ENCODE results near the gene PEG3. TPM values are rescaled to one million over a fixed set of nuclear protein-coding genes. Genes with fewer than 3 reads are reported as not detected.

PEG3 gene
- total and polyA plus RNA-seq, 10 of the 15 experiments (the other 5 are each of a cell fraction or from before 2014, with no cell fraction given) = 0.03 to 0.33 TPM; not detected in 8

GRCh38 chr19:56837004-56837403, 3.5 kb downstream of the PEG3 start (continued):
- no peak for TF ChIP-seq NKRF (conservative IDR thresholded peaks at IDR 0.05)

GRCh38 chr19:56836059-56836458, 4.5 kb downstream of the PEG3 start:
- Histone ChIP-seq H4K20me1 (ENCODE audit: control insufficient read depth, insufficient read depth) (no peaks in the 10 kb centered on the region), H2AFZ (ENCODE audit: control insufficient read depth, low read depth, low read length) (no peak overlapping the region), H3K79me2 (ENCODE audit: control insufficient read depth, insufficient read depth, low read length) (no peaks in the 10 kb centered on the region), H3K36me3 (ENCODE audit: control insufficient read depth in 2 of 2, insufficient read depth in 2 of 2, low read length in 1 of 2) (no peaks in the 10 kb centered on the region), H3K4me2 (ENCODE audit: control insufficient read depth, insufficient read depth) (no peak overlapping the region), H3K9ac (ENCODE audit: control insufficient read depth, insufficient read depth, low read length) (no peak overlapping the region), H3K27ac (ENCODE audit: control insufficient read depth, insufficient read depth) (no peak overlapping the region), H3K4me3 (no peak overlapping the region), H3K9me3 (replicated peaks; ENCODE audit: control insufficient read depth, insufficient read depth, low read length) (peaks cover 6% of the 10 kb centered on the region; the same call in 1 of the 3 replicates), H3K4me1 (ENCODE audit: control insufficient read depth, insufficient read depth, low read length) (no peaks in the 10 kb centered on the region), H3K27me3 (replicated peaks in 1 of 2; ENCODE audit: control insufficient read depth in 2 of 2, insufficient read depth in 2 of 2, low read length in 1 of 2) (no peaks in the 10 kb centered on the region)
- ChIA-PET POLR2A (no interaction called here), CTCF (no interaction called here), SMC1A (ENCODE audit: uncharacterized antibody, unreplicated experiment) (no interaction called here), RAD21 (ENCODE audit: unreplicated experiment) (no interaction called here)
- DNase-seq (ENCODE audit: low read depth, low spot score) (no peak), ATAC-seq (no peak), FAIRE-seq (no peak)
- BruUV-seq (replicated peaks) = no TSS peak
- TF ChIP-seq CEBPB (IDR thresholded peaks at IDR 0.05; ENCODE audit: borderline replicate concordance in 1 of 2, low read depth in 2 of 2, low read length in 2 of 2) = no peak
- no peak for TF ChIP-seq PML (IDR thresholded peaks at IDR 0.05; ENCODE audit: low read length)
- no peak for TF ChIP-seq PBX3 (IDR thresholded peaks at IDR 0.05; ENCODE audit: insufficient replicate concordance, low read depth, low read length)
- no peak for TF ChIP-seq RB1 (IDR thresholded peaks at IDR 0.05; ENCODE audit: borderline replicate concordance)
- TF ChIP-seq HDAC6 (IDR thresholded peaks at IDR 0.05; ENCODE audit: unreplicated experiment) = no peak
- TF ChIP-seq ZBTB4 (CRISPR knock-in tag; IDR thresholded peaks at IDR 0.05) = no peak
- TF ChIP-seq SREBF2 (IDR thresholded peaks at IDR 0.05; ENCODE audit: low read length) = no peak
- no peak for TF ChIP-seq SPI1 (IDR thresholded peaks at IDR 0.05; ENCODE audit: borderline replicate concordance, insufficient read depth, low read depth, low read length)
- no peak for TF ChIP-seq YBX1 (IDR thresholded peaks at IDR 0.05)
- TF ChIP-seq SIN3A (IDR thresholded peaks at IDR 0.05; ENCODE audit: low read depth, low read length) = no peak
- TF ChIP-seq KLF5 (IDR thresholded peaks at IDR 0.05; ENCODE audit: partially characterized antibody) = no peak
- in situ Hi-C loops (cut with MboI) = no loop called here
- 64% methylated on average over 9 of the region's 9 CpGs for WGBS (ENCODE audit: insufficient coverage, insufficient replicate concordance, low lambda C conversion rate, missing lambda C conversion rate)
- intact Hi-C loops (cut with micrococcal nuclease; ENCODE audit: unreplicated experiment) = no loop called here
